GM23338 (cell line): ENCODE measurements around the gene BBOF1. TPM values are rescaled to one million over a fixed set of nuclear protein-coding genes. Genes with fewer than 3 reads are reported as not detected.

Source experiments
- ATAC-seq: fragments of 200-7000 bp; cut with Tn5 transposase; 3 replicates; pipeline ENCODE4 v1.9.1; 2020
- DNase-seq: peaks from one replicate; pipeline ENCODE4 v3.0.0-alpha.2; 2015; ENCODE audit warnings: low spot score
- H2AFZ ChIP-seq: fragments of 200-600 bp; sonication (generic); 2 replicates; pipeline ENCODE4 v1.8.0; 2016; ENCODE audit warnings: antibody characterized with exemption, mild to moderate bottlenecking, moderate library complexity
- H3F3A ChIP-seq: fragments of 200-600 bp; sonication (generic); replicated peaks from 2 replicates; pipeline ENCODE4 v1.8.0; 2017; ENCODE audit warnings: antibody characterized with exemption, mixed run types, low read depth
- H3K27ac ChIP-seq: fragments of 200-600 bp; sonication (generic); 2 replicates; pipeline ENCODE4 v1.6.1; 2016; ENCODE audit warnings: low read depth
- H3K27me3 ChIP-seq: fragments of 200-600 bp; sonication (generic); 2 replicates; pipeline ENCODE4 v1.8.0; 2016; ENCODE audit warnings: mild to moderate bottlenecking, mixed run types, moderate library complexity; ENCODE audit not compliant: insufficient read depth
- H3K36me3 ChIP-seq: fragments of 200-600 bp; sonication (generic); 2 replicates; pipeline ENCODE4 v1.8.0; 2016; ENCODE audit warnings: mild to moderate bottlenecking; ENCODE audit not compliant: insufficient read depth
- H3K4me1 ChIP-seq: fragments of 200-600 bp; sonication (generic); 2 replicates; pipeline ENCODE4 v1.8.0; 2016; ENCODE audit warnings: mild to moderate bottlenecking, moderate library complexity; ENCODE audit not compliant: insufficient read depth
- H3K4me2 ChIP-seq: fragments of 200-600 bp; sonication (generic); 2 replicates; pipeline ENCODE4 v1.7.1; 2017; ENCODE audit warnings: mixed run types
- H3K4me3 ChIP-seq: fragments of 200-600 bp; sonication (generic); 2 replicates; pipeline ENCODE4 v1.6.1; 2016; ENCODE audit warnings: mixed run types
- H3K79me2 ChIP-seq: fragments of 200-600 bp; sonication (generic); replicated peaks from 2 replicates; pipeline ENCODE4 v1.8.0; 2017; ENCODE audit warnings: mild to moderate bottlenecking; ENCODE audit not compliant: insufficient read depth
- H3K9me2 ChIP-seq: fragments of 200-600 bp; sonication (generic); 2 replicates; pipeline ENCODE4 v1.8.0; 2017; ENCODE audit not compliant: insufficient read depth
- H4K20me1 ChIP-seq: fragments of 200-600 bp; sonication (generic); replicated peaks from 2 replicates; pipeline ENCODE4 v1.8.0; 2017; ENCODE audit warnings: mild to moderate bottlenecking; ENCODE audit not compliant: insufficient read depth
- H3K27ac Mint-ChIP-seq: 2 replicates; pipeline ENCODE4 v1.8.0; 2020; ENCODE audit warnings: inconsistent platforms, mild to moderate bottlenecking, moderate library complexity, mixed read lengths
- H3K27me3 Mint-ChIP-seq: 3 replicates; pipeline ENCODE4 v1.8.0; 2022; ENCODE audit warnings: low read depth, mild to moderate bottlenecking, moderate library complexity, mixed read lengths, inconsistent platforms; ENCODE audit not compliant: insufficient read depth, poor library complexity
- H3K36me3 Mint-ChIP-seq: 3 replicates; pipeline ENCODE4 v1.8.0; 2021; ENCODE audit warnings: low read depth, mild to moderate bottlenecking, inconsistent platforms, moderate library complexity, mixed read lengths
- H3K4me1 Mint-ChIP-seq: 3 replicates; pipeline ENCODE4 v1.8.0; 2020; ENCODE audit warnings: mild to moderate bottlenecking, inconsistent platforms, mixed read lengths
- H3K4me3 Mint-ChIP-seq: 3 replicates; pipeline ENCODE4 v1.8.0; 2021; ENCODE audit warnings: moderate library complexity, mild to moderate bottlenecking, inconsistent platforms, mixed read lengths
- H3K9me3 Mint-ChIP-seq: 3 replicates; pipeline ENCODE4 v1.8.0; 2020; ENCODE audit warnings: moderate library complexity, mild to moderate bottlenecking, inconsistent platforms, mixed read lengths
- ETS1 ChIP-seq: IDR thresholded peaks from 2 replicates; pipeline ENCODE4 v1.6.1; 2016; ENCODE audit warnings: antibody characterized with exemption
- EZH2 ChIP-seq: fragments of 200-600 bp; sonication (generic); IDR thresholded peaks from one replicate; pipeline ENCODE4 v1.8.0; 2017; ENCODE audit warnings: antibody characterized with exemption, mild to moderate bottlenecking, low read depth; ENCODE audit not compliant: unreplicated experiment
- ZNF114 ChIP-seq: fragments of 250-450 bp; sonication (Bioruptor Pico); IDR thresholded peaks from 2 replicates; pipeline ENCODE4 v1.5.0; 2020; ENCODE audit warnings: mild to moderate bottlenecking, moderate library complexity
- ZNF462 ChIP-seq: fragments of 250-450 bp; sonication (Bioruptor Pico); IDR thresholded peaks from 2 replicates; pipeline ENCODE4 v1.5.0; 2020; ENCODE audit warnings: mild to moderate bottlenecking, moderate library complexity
- polyA plus RNA-seq: library from polyadenylated mRNA; unstranded; fragments of >200 nt; fragmentation: Nextera tagmentation; extraction: Ambion mirVana; gene quantifications from 2 replicates; pipeline ENCODE4 v1.2.1, GENCODE V29; 2016
- total RNA-seq: library from RNA; depleted of rRNA; stranded (reverse); fragments of >200 nt; shearing (Covaris generic); gene quantifications from 2 replicates; pipeline ENCODE4 v1.2.3, GENCODE V29; 2014
- TF ChIP-seq, protein P1 (sequence below), 2 experiments: fragments of 200-600 bp in 1 of 2; sonication (generic) in 1 of 2; conservative IDR thresholded peaks; 2 replicates each; pipeline versions ENCODE4 v1.5.1 to v1.6.1; 2016 to 2017; ENCODE audit warnings: antibody characterized with exemption in 2 of 2, low read depth in 2 of 2, mild to moderate bottlenecking in 2 of 2, moderate library complexity in 1 of 2
- TF ChIP-seq, protein P2 (sequence below): IDR thresholded peaks from one replicate; pipeline ENCODE4 v1.6.1; 2018; ENCODE audit warnings: antibody characterized with exemption; ENCODE audit not compliant: unreplicated experiment

BBOF1 gene
- total and polyA plus RNA-seq, 2 experiments from 2014 or later = 0.24 to 0.53 TPM

DNA sequence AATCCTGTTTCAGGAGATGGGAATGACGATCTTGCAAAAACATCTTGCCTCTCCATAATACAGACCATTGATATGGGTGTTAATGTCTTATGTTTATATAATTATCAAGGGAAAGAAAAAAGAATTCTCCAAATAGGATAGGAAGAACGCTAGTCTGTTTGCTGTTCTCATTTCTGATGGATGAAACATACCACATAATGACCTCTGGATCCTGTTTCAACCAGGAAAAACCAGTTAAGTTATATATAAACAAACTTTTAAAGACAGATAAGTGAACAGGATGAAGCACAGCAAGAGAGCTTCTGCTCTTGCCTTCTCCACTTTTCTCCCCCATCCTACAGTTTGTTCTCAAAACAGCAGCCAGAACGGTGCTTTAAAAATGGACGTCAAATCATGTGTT lies 41.3 kb upstream of the BBOF1 start:
- Mint-ChIP-seq H3K36me3 (no peaks in the 10 kb centered on the region), H3K4me1 (peaks cover 1% of the 10 kb centered on the region; the same call in 1 of the 3 replicates), H3K27me3 (peaks cover 2% of the 10 kb centered on the region), H3K9me3 (no peaks in the 10 kb centered on the region), H3K4me3 (no peak overlapping the region), H3K27ac (no peak overlapping the region)
- H4K20me1 ChIP-seq = no peaks in the 10 kb centered on the region; the same call in 1 of the 2 replicates
- no peaks in the 10 kb centered on the region for H3K27me3 ChIP-seq
- H2AFZ ChIP-seq = no peak overlapping the region
- H3F3A ChIP-seq = no peaks in the 10 kb centered on the region
- H3K4me1 ChIP-seq = no peaks in the 10 kb centered on the region
- H3K4me3 ChIP-seq = no peak overlapping the region
- H3K27ac ChIP-seq = no peak overlapping the region
- H3K4me2 ChIP-seq = no peak overlapping the region
- TF ChIP-seq, protein P1, sequence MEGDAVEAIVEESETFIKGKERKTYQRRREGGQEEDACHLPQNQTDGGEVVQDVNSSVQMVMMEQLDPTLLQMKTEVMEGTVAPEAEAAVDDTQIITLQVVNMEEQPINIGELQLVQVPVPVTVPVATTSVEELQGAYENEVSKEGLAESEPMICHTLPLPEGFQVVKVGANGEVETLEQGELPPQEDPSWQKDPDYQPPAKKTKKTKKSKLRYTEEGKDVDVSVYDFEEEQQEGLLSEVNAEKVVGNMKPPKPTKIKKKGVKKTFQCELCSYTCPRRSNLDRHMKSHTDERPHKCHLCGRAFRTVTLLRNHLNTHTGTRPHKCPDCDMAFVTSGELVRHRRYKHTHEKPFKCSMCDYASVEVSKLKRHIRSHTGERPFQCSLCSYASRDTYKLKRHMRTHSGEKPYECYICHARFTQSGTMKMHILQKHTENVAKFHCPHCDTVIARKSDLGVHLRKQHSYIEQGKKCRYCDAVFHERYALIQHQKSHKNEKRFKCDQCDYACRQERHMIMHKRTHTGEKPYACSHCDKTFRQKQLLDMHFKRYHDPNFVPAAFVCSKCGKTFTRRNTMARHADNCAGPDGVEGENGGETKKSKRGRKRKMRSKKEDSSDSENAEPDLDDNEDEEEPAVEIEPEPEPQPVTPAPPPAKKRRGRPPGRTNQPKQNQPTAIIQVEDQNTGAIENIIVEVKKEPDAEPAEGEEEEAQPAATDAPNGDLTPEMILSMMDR (conservative IDR thresholded peaks at IDR 0.05; ENCODE audit: low read depth in 2 of 2) = no peak
- TF ChIP-seq ZNF114 (CRISPR knock-in tag) = no peak
- no peak for TF ChIP-seq ETS1
- no peak for TF ChIP-seq ZNF462 (CRISPR knock-in tag)
- TF ChIP-seq EZH2 = no peak
- TF ChIP-seq, protein P2, sequence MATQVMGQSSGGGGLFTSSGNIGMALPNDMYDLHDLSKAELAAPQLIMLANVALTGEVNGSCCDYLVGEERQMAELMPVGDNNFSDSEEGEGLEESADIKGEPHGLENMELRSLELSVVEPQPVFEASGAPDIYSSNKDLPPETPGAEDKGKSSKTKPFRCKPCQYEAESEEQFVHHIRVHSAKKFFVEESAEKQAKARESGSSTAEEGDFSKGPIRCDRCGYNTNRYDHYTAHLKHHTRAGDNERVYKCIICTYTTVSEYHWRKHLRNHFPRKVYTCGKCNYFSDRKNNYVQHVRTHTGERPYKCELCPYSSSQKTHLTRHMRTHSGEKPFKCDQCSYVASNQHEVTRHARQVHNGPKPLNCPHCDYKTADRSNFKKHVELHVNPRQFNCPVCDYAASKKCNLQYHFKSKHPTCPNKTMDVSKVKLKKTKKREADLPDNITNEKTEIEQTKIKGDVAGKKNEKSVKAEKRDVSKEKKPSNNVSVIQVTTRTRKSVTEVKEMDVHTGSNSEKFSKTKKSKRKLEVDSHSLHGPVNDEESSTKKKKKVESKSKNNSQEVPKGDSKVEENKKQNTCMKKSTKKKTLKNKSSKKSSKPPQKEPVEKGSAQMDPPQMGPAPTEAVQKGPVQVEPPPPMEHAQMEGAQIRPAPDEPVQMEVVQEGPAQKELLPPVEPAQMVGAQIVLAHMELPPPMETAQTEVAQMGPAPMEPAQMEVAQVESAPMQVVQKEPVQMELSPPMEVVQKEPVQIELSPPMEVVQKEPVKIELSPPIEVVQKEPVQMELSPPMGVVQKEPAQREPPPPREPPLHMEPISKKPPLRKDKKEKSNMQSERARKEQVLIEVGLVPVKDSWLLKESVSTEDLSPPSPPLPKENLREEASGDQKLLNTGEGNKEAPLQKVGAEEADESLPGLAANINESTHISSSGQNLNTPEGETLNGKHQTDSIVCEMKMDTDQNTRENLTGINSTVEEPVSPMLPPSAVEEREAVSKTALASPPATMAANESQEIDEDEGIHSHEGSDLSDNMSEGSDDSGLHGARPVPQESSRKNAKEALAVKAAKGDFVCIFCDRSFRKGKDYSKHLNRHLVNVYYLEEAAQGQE = no peak
- no peaks in the 10 kb centered on the region for H3K79me2 ChIP-seq
- H3K36me3 ChIP-seq = no peaks in the 10 kb centered on the region
- no peak for DNase-seq
- no peaks in the 10 kb centered on the region for H3K9me2 ChIP-seq
- ATAC-seq = no peak
